GM18867 (cell line): ENCODE measurements around the gene RBM26.
"Not testable (repeated sequence)": the region's sequence is repeated elsewhere in the genome, so short reads cannot be mapped to it uniquely, and the experiment has no call there.

ENCODE experiments used
- ATAC-seq: cut with Tn5 transposase; IDR thresholded peaks from one replicate; pipeline ENCODE4 v1.9.1; 2021; ENCODE audit warnings: mild to moderate bottlenecking, moderate library complexity; ENCODE audit not compliant: unreplicated experiment

The RBM26 gene

DNA sequence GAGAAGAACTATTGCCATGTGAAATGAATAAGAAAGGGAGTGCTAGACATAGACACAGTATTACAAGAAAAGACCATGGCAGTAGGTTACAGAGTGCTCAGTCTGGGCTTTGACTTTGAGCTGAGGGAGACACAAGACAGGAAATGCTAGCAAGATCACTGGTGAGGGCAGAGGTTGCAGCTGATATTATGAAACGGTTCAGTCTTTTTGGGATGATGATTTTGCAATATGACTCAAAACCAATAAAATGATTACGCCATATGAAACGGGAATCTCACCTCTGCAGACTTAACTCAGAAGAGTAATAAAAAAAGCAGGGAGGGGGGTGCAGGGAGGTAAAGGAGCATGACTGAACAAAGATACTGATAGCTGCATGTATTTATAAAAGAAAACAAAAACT is 123.1 kb downstream of the RBM26 start:
- ATAC-seq: no peak

- ATAC-seq: no peak
Observed at GRCh38 chr13:79282508-79282907, 123.5 kb downstream of the RBM26 start.

DNA sequence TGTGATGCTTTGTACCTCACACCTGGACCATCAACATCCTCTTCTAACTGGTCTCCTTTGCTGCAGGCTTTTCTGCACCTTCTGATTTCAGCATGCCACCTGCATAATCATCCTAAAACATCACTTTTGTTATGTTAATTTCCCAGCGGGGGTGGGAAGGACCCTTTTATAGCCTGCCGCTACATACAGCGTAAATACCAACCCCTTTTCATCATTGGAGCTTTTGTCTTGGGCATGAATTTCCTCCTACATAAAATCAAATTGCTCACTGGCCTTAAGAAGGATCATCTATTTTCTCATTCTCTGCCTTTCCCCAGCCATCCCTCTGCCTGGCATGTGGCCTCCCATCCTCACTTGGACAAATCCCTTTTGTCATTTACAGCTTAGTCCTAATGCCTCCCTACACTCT is 124.7 kb downstream of the RBM26 start:
- no peak for ATAC-seq

DNA sequence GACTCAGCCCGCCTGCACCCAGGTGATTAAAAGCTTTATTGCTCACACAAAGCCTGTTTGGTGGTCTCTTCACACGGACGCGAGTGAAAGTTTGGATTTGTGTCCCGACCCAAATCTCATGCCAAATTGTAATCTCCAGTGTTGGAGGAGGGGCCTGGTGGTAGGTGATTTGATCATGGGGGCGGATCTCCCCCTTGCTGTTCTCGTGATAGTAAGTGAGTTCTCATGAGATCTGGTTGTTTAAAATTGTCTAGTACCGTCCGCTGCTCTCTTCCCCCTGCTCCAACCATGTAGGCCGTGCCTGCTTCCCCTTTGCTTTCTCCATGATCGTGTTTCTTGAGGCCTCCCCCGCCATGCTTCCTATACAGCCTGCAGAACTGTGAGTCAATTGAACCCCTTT is 126.3 kb downstream of the RBM26 start:
- ATAC-seq: not testable (repeated sequence)

DNA sequence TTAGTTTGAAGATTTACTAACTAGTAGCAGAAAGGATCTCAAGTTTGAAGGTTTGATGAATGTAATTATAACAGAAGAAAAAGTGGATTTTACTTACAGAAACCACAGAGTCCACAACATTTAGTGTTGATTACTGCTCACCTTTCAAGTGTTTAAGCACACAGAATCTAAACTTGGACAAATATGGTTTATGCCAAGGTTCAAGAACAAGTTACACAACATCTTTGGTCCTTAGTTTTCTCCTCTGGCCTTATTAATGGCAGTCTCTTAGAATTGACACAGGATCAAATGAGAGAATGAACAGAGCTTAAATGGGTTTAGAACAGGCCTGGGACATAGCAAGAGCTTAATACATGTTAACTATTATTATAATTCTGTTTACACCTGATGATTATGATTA is 133.0 kb downstream of the RBM26 start:
- no peak for ATAC-seq

- no peak for ATAC-seq
Observed at GRCh38 chr13:79271616-79272015, 134.4 kb downstream of the RBM26 start.

- ATAC-seq: no peak
Observed at GRCh38 chr13:79270859-79271258, 135.2 kb downstream of the RBM26 start.
